ENCODE data around the gene GEMIN7. TPM values are rescaled to one million over a fixed set of nuclear protein-coding genes. Genes with fewer than 3 reads are reported as not detected.

The GEMIN7 gene
- total RNA-seq, 3 donors from 2014 or later: 58.8 to 69.3 (median 65.0) TPM

DNA sequence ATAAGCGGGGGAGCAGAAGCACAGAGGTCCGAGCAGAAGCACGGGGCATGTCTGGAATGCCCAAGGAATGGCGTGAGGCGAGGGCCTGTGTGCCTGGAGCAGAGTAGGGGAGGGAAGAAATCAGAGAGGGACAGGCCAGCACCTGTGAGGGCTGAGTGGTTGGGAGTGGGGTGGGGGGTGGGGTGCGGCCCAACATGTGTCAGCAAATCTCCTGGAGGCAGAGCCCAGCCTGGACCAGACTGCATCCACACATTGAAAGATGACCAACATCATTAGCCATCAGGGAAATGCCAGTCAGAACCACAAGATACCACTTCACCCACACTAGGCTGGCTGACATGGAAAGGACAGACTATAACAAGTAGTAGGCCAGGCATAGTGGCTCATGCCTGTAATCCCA is 29.0 kb upstream of the GEMIN7 start:
- no peak for ATAC-seq
- H3K27me3 Mint-ChIP-seq (ENCODE audit: low read depth): no peaks in the 10 kb centered on the region
- H3K4me1 Mint-ChIP-seq (ENCODE audit: low read depth): peaks cover 41% of the 10 kb centered on the region
- no peak overlapping the region for H3K4me3 Mint-ChIP-seq
- peaks cover 29% of the 10 kb centered on the region for H3K36me3 Mint-ChIP-seq (ENCODE audit: insufficient read depth)
- DNase-seq: no peak
- no peaks in the 10 kb centered on the region for H3K9me3 Mint-ChIP-seq

DNA sequence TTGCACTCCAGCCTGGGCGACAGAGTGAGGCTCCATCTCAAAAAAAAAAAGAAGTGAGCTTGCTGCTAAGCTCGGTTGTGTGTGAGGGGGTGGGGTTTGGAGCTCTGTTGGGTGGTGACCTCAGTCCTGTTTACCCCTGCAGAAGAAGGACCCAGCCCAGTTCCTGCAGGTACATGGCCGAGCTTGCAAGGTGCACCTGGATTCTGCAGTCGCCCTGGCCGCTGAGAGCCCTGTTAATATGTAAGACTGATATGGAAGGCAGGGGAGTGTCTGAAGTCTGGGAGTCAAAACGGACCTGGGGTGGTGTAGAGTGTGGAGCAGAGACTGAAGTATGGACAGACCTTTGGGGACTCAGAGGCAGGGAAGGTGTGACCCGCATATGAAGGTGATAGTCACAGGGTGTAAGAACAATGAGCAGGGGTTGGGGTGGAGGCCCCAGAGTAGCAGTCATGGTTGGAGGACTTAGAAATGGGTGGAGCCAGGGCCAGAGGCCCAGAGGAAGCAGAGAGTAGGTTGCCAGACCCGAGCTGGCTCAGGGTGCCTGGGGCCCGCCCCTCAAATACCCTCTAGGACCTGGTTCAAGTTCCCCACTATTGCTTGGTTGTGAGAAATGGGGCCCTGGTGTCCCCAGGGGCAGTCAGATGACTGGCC is 27.0 kb upstream of the GEMIN7 start:
- peaks cover 21% of the 10 kb centered on the region for H3K4me1 Mint-ChIP-seq (ENCODE audit: low read depth)
- no peak for DNase-seq
- peaks cover 25% of the 10 kb centered on the region for H3K36me3 Mint-ChIP-seq (ENCODE audit: insufficient read depth)
- H3K9me3 Mint-ChIP-seq: no peaks in the 10 kb centered on the region
- no peak overlapping the region for H3K4me3 Mint-ChIP-seq
- no peak for ATAC-seq
- H3K27me3 Mint-ChIP-seq (ENCODE audit: low read depth): no peaks in the 10 kb centered on the region

DNA sequence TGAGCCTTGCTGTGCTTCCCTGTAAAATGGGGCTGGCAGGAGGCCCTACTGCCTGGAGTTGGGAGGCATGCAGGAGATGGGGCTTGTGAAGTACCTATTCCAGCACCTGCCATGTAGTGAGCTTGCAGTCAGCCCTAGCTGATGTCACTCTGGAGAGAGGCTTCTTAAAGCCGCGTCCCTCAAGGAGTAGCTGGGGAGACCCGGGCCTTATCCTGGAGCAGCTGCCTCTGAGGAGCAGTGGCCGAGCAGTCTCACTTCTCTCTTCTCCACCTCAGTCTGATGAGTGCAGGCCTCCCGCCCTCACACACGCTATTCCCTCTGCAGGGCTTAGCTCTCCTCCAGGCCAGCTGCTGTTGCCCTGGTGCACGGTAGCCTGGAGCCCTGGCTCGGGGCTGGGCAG is 22.2 kb upstream of the GEMIN7 start:
- Mint-ChIP-seq H3K9me3 (no peaks in the 10 kb centered on the region), H3K36me3 (ENCODE audit: insufficient read depth) (peaks cover 44% of the 10 kb centered on the region), H3K27me3 (ENCODE audit: low read depth) (no peaks in the 10 kb centered on the region)

DNA sequence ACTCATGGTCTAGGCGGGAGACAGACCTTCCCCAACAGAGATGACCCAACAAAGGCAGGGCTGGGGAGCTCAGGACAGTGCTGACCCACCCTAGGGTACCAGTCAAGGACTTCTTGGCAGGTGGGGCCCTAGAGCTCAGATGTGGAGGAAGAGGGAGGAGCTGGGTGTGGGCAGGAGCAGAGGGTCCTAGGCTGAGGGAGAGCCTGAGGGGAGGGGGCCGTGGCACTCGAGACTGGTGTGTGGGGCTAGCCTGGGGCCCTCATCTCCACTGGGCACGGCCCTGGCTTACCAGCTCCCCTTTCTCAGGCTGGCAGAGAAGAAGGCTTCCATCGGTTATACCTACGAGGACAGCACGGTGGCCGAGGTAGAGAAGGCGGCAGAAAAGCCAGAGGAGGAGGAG is 21.6 kb upstream of the GEMIN7 start:
- DNase-seq (no peak), ATAC-seq (no peak)
- H3K36me3 Mint-ChIP-seq (ENCODE audit: insufficient read depth): peaks cover 41% of the 10 kb centered on the region
- peaks cover 8% of the 10 kb centered on the region for H3K4me1 Mint-ChIP-seq (ENCODE audit: low read depth)
- H3K27me3 Mint-ChIP-seq (ENCODE audit: low read depth): no peaks in the 10 kb centered on the region
- H3K9me3 Mint-ChIP-seq: no peaks in the 10 kb centered on the region
- no peak overlapping the region for H3K4me3 Mint-ChIP-seq

More for the DNA sequence above, 22.2 kb upstream of the GEMIN7 start:
- peaks cover 9% of the 10 kb centered on the region for H3K4me1 Mint-ChIP-seq (ENCODE audit: low read depth)
- ATAC-seq (no peak), DNase-seq (no peak)
- H3K4me3 Mint-ChIP-seq: no peak overlapping the region

DNA sequence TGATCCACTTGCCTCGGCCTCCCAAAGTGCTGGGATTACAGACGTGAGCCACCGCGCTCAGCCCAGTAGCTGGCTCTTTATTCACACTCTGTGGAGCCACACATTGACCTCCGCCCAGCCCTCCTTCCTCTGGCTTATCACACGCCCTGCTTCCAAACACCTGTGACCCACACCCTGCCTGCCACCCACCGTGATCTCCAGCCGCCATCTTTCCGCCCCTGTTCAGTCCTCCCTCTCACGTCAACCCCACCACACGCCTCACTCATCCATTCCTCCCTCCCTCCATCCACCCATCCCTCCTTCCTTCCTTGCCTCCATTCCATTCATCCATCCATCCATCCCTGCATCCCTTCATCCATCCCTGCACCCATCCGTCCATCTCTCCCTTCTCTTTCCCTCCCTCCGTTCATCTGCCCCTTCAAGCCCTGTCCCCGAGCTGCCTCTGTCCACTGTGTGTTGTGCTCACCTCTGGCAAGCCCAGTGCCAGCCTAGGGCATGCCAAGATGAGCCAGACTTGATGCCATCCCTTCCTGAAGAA is 20.4 kb upstream of the GEMIN7 start:
- DNase-seq (no peak), ATAC-seq (no peak)
- Mint-ChIP-seq H3K27me3 (ENCODE audit: low read depth) (no peaks in the 10 kb centered on the region), H3K9me3 (no peaks in the 10 kb centered on the region), H3K4me1 (ENCODE audit: low read depth) (peaks cover 8% of the 10 kb centered on the region), H3K36me3 (ENCODE audit: insufficient read depth) (peaks cover 44% of the 10 kb centered on the region), H3K4me3 (no peak overlapping the region)

DNA sequence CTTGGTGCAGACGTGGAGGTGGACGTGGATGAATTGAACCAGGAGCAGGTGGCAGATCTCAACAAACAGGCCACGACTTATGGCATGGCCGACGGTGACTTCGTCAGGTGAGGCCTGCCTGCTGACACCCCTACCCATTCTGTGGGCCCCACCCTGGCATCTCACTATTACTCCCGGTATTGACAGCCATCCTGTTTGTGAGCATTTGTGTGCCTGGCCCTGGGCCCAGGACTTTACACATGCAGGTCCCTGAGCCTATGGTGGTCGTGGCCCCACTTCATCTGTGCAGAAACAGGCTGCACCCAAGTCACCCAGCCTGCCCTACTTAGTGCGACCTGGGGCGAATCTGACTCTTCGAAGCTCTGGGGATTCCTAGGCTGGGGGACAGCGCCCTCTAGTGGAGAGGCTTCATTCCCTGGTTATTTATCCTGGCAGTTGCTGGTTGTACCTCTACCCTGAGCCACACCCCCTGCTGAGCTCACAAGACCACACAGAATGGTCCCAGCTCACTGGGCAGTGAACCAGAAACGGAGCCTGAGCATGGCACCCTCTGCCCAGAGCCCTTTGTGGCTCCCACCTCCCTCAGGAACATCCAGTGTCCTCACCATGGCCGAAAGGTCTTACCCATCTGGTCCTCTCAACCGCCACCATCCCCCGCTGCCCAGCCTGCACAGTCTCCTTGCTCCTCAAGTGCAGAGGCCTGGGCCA is 19.6 kb upstream of the GEMIN7 start:
- DNase-seq (peak; percentile 85), ATAC-seq (peak; percentile 90 to 95)
- H3K27me3 Mint-ChIP-seq (ENCODE audit: low read depth): no peaks in the 10 kb centered on the region
- H3K4me3 Mint-ChIP-seq: no peak overlapping the region
- peaks cover 42% of the 10 kb centered on the region for H3K36me3 Mint-ChIP-seq (ENCODE audit: insufficient read depth)
- no peaks in the 10 kb centered on the region for H3K9me3 Mint-ChIP-seq
- H3K4me1 Mint-ChIP-seq (ENCODE audit: low read depth): peaks cover 8% of the 10 kb centered on the region

DNA sequence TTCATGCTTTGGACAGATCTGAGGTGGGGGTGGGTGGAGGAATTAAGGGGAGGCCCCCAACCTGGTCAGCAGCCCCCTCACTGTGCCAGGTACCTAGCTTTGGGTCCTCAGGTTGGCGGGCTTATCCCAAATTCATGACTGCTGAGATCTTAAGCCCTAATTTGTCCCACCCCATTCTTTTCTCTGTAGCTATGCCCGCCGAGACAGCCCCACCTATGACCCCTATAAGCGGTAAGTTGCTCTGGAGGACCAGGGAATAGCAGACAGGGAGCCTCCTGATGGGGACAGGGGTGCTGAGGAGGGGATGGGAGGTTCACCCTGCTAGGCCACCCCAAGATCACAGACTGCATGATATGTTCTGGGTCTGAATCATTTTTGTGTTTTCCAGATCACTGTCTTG is 17.1 kb upstream of the GEMIN7 start:
- H3K36me3 Mint-ChIP-seq (ENCODE audit: insufficient read depth): peaks cover 37% of the 10 kb centered on the region
- no peak for ATAC-seq
- H3K4me1 Mint-ChIP-seq (ENCODE audit: low read depth): peaks cover 8% of the 10 kb centered on the region
- no peaks in the 10 kb centered on the region for H3K27me3 Mint-ChIP-seq (ENCODE audit: low read depth)
- H3K4me3 Mint-ChIP-seq: no peak overlapping the region
- H3K9me3 Mint-ChIP-seq: no peaks in the 10 kb centered on the region
- DNase-seq: no peak

GRCh38 chr19:45063851-45064801 is 14.9 kb upstream of the GEMIN7 start:
- Mint-ChIP-seq H3K36me3 (ENCODE audit: insufficient read depth) (peaks cover 26% of the 10 kb centered on the region), H3K4me3 (no peak overlapping the region), H3K4me1 (ENCODE audit: low read depth) (peaks cover 4% of the 10 kb centered on the region), H3K9me3 (no peaks in the 10 kb centered on the region), H3K27me3 (ENCODE audit: low read depth) (no peaks in the 10 kb centered on the region)
- no peak for DNase-seq
- no peak for ATAC-seq

DNA sequence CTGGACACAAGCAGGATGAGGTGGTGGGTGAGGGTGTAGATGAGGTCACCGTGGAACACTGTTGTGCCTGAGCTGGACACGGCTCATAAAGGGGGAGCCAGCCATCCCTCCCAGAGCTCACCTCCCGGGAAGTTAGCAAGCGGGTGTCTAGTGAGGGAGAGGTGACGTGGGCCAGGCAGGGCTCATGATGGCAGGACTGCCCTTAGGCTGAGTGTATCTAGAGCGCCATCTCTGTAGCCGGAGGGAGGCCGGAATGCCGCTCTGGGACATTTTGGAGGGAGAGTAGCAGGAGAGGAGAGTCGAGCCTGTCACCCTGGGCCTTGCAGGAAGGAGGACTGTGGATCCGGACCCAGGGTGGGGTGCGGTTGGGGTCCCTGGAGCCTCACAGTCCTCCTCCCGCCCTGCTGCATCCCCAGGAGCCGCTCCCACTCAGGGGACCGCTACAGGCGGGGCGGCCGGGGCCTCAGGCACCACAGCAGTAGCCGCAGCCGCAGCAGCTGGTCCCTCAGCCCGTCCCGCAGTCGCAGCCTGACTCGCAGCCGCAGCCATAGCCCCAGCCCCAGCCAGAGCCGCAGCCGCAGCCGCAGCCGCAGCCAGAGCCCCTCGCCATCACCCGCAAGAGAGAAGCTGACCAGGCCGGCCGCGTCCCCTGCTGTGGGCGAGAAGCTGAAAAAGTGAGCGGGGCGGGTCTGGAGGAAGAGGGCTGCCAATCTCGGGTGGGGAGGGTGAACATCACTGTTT is 12.0 kb upstream of the GEMIN7 start:
- Mint-ChIP-seq H3K27me3 (ENCODE audit: low read depth) (no peaks in the 10 kb centered on the region), H3K36me3 (ENCODE audit: insufficient read depth) (peaks cover 12% of the 10 kb centered on the region), H3K4me1 (ENCODE audit: low read depth) (no peaks in the 10 kb centered on the region), H3K9me3 (no peaks in the 10 kb centered on the region), H3K4me3 (no peak overlapping the region)
- ATAC-seq (no peak), DNase-seq (no peak)

GRCh38 chr19:45068041-45068440 is 11.0 kb upstream of the GEMIN7 start:
- no peak for ATAC-seq

DNA sequence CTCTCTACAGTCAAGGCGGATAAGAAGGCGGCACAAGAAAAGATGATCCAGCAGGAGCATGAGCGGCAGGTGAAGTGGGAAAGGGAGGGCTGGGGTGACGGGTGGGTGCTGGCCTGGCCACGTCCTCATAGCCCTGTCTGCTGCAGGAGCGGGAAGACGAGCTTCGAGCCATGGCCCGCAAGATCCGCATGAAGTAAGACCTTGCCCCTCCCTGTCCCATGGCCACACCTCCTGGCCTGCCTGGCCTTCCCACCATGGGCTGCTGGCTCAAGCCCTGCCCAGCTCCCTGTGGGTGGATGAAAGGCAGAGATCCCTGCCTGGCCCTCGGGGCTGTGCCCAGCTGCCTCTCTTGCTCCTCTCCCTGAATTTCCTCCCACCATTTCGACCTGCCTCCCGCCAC is 10.0 kb upstream of the GEMIN7 start:
- H3K9me3 Mint-ChIP-seq: no peaks in the 10 kb centered on the region
- no peak overlapping the region for H3K4me3 Mint-ChIP-seq
- no peaks in the 10 kb centered on the region for H3K4me1 Mint-ChIP-seq (ENCODE audit: low read depth)
- no peak for DNase-seq
- no peaks in the 10 kb centered on the region for H3K27me3 Mint-ChIP-seq (ENCODE audit: low read depth)
- ATAC-seq: no peak
- H3K36me3 Mint-ChIP-seq (ENCODE audit: insufficient read depth): peaks cover 8% of the 10 kb centered on the region

More at GRCh38 chr19:45068041-45068440, 11.0 kb upstream of the GEMIN7 start:
- H3K27me3 Mint-ChIP-seq (ENCODE audit: low read depth): no peaks in the 10 kb centered on the region
- no peak for DNase-seq
- no peaks in the 10 kb centered on the region for H3K4me1 Mint-ChIP-seq (ENCODE audit: low read depth)
- H3K4me3 Mint-ChIP-seq: no peak overlapping the region
- peaks cover 8% of the 10 kb centered on the region for H3K36me3 Mint-ChIP-seq (ENCODE audit: insufficient read depth)
- H3K9me3 Mint-ChIP-seq: no peaks in the 10 kb centered on the region

- Mint-ChIP-seq H3K9me3 (no peaks in the 10 kb centered on the region), H3K27me3 (ENCODE audit: low read depth) (no peaks in the 10 kb centered on the region), H3K4me3 (no peak overlapping the region), H3K36me3 (ENCODE audit: insufficient read depth) (peaks cover 4% of the 10 kb centered on the region), H3K4me1 (ENCODE audit: low read depth) (peaks cover 7% of the 10 kb centered on the region)
- DNase-seq: no peak
- ATAC-seq: no peak
Measured at GRCh38 chr19:45070214-45070613, 8.8 kb upstream of the GEMIN7 start.

GRCh38 chr19:45070861-45071544 is 8.1 kb upstream of the GEMIN7 start:
- no peak for ATAC-seq

More at GRCh38 chr19:45070861-45071544, 8.1 kb upstream of the GEMIN7 start:
- H3K27me3 Mint-ChIP-seq (ENCODE audit: low read depth): no peaks in the 10 kb centered on the region
- H3K36me3 Mint-ChIP-seq (ENCODE audit: insufficient read depth): peaks cover 4% of the 10 kb centered on the region
- DNase-seq: no peak
- no peaks in the 10 kb centered on the region for H3K9me3 Mint-ChIP-seq
- no peak overlapping the region for H3K4me3 Mint-ChIP-seq
- H3K4me1 Mint-ChIP-seq (ENCODE audit: low read depth): peaks cover 7% of the 10 kb centered on the region
